Umbilical cord (tissue), 2 donors: ENCODE measurements around the gene LIPC. TPM values are rescaled to one million over a fixed set of nuclear protein-coding genes. Genes with fewer than 3 reads are reported as not detected.

Experiments used
- DNase-seq: peaks from one replicate; pipeline ENCODE4 v3.0.0-alpha.2; 2015; ENCODE audit warnings: low spot score
- total RNA-seq: library from RNA; depleted of rRNA; stranded (reverse); fragments of >200 nt; gene quantifications from one replicate; pipeline ENCODE4 v1.2.3, GENCODE V29; 2014; ENCODE audit warnings: low replicate concordance; ENCODE audit not compliant: insufficient read depth

The LIPC gene
- total RNA-seq, 1 donor from 2014 or later, result 2.9 TPM

DNA sequence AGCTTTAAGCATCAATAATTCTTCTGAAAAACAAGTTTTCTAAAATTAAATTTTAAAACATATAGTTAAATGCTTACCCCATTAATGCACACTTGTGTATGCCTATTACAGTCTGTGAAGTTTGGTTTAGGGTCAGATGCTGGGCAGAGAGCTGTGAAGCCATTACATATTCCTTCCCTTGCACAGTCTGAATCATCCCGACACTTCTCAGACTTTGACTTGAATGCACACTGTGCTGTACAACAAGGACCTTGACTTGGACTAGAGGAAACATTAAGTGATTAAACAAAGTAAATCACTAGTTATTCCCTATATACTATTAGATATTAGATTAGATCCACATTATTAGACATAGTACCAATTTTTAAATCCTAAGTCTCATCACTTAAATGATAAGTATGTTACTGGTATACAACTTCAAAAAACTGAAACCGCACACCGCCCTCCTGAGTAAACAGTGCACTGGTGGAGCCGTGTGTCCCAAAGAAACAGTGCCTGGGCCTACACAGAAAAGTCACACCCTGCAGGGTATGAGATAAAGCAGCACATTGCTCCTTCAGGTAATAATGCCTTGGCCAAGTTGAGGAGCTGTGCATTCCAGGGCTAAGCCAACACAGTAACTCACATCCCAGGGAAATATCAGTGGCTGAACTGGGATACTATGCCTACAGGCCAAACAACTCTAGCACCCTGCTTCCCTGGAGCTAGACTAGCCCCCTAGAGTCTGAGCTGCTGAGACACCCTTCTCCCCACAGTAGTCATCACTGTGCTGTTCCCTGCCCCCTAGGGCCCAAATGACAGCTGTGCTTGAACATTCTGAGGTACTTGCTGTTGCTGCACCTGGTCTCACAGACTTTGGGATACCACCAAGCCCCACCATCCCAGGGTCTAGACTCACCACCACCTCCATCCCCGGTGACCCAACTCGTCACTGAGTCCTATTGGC lies 180.2 kb downstream of the LIPC start:
- no peak for DNase-seq

DNA sequence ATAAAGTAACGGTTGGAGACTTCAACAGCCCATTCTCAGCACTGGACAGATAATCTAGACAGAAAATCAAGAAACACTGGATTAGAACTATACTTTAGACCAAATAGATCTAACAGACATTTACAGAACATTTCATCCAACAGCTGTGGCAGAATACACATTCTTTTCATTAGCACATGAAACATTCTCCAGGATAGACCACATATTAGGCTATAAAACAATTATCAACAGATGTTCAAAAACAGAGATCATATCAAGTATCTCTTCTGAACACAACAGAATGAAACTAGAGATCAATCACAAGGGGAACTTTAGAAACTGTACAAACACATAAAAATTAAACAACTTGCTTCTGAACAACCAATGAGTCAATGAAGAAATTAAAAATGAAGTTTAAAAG lies 184.4 kb downstream of the LIPC start:
- no peak for DNase-seq
